Neuronal stem cell (in vitro differentiated cells): Measurements from ENCODE around the gene FBL.
"Not testable (repeated sequence)": the region's sequence is repeated elsewhere in the genome, so short reads cannot be mapped to it uniquely, and the experiment has no call there.

Source experiments
- DNase-seq: peaks from one replicate; pipeline ENCODE4 v3.0.0-alpha.2; 2013; ENCODE audit warnings: low spot score
- H2AFZ ChIP-seq: one replicate; pipeline ENCODE4 v1.6.1; 2013; ENCODE audit warnings: mild to moderate bottlenecking, low read length, inconsistent platforms
- H2AK5ac ChIP-seq: 2 replicates; pipeline ENCODE4 v1.6.1; 2013; ENCODE audit warnings: low read depth, mild to moderate bottlenecking, inconsistent platforms, low read length, moderate library complexity, mixed read lengths
- H2BK120ac ChIP-seq: 2 replicates; pipeline ENCODE4 v1.6.1; 2013; ENCODE audit warnings: low read depth, mild to moderate bottlenecking, inconsistent platforms, low read length, moderate library complexity, mixed read lengths
- H2BK12ac ChIP-seq: one replicate; pipeline ENCODE4 v1.6.1; 2013; ENCODE audit warnings: low read length, inconsistent platforms
- H2BK15ac ChIP-seq: 2 replicates; pipeline ENCODE4 v1.6.1; 2013; ENCODE audit warnings: mild to moderate bottlenecking, low read length, inconsistent platforms, mixed read lengths
- H2BK5ac ChIP-seq: one replicate; pipeline ENCODE4 v1.6.1; 2013; ENCODE audit warnings: inconsistent platforms, mild to moderate bottlenecking, low read length, moderate library complexity
- H3K14ac ChIP-seq: one replicate; pipeline ENCODE4 v1.6.1; 2013; ENCODE audit warnings: low read length, inconsistent platforms
- H3K18ac ChIP-seq: 2 replicates; pipeline ENCODE4 v1.6.1; 2013; ENCODE audit warnings: low read length, inconsistent platforms
- H3K23ac ChIP-seq: 2 replicates; pipeline ENCODE4 v1.6.1; 2013; ENCODE audit warnings: low read depth, mild to moderate bottlenecking, mixed read lengths, low read length, inconsistent platforms; ENCODE audit not compliant: poor library complexity
- H3K27ac ChIP-seq: replicated peaks from 3 replicates; pipeline ENCODE4 v1.5.1; 2013; ENCODE audit warnings: low read length, inconsistent platforms
- H3K27me3 ChIP-seq, 3 experiments: 2 replicates each; pipeline ENCODE4 v1.6.1; 2013; ENCODE audit warnings: low read length in 3 of 3, mild to moderate bottlenecking in 2 of 3, inconsistent platforms in 1 of 3, low read depth in 1 of 3, mixed read lengths in 1 of 3, moderate library complexity in 1 of 3; ENCODE audit not compliant: control insufficient read depth in 3 of 3, insufficient read depth in 3 of 3
- H3K36me3 ChIP-seq, 2 donors: replicated peaks in 1 of 2; 2 replicates each; pipeline ENCODE4 v1.6.1; 2013; ENCODE audit warnings: low read length in 2 of 2; ENCODE audit not compliant: control insufficient read depth in 2 of 2, insufficient read depth in 2 of 2
- H3K4ac ChIP-seq: 2 replicates; pipeline ENCODE4 v1.6.1; 2013; ENCODE audit warnings: inconsistent platforms, mild to moderate bottlenecking, low read length, moderate library complexity
- H3K4me1 ChIP-seq, 2 donors: 1 replicate in 1 of 2; 2 replicates in 1 of 2; pipeline ENCODE4 v1.6.1; 2013; ENCODE audit warnings: low read length in 2 of 2, low read depth in 1 of 2; ENCODE audit not compliant: control insufficient read depth in 2 of 2, insufficient read depth in 1 of 2
- H3K4me2 ChIP-seq: one replicate; pipeline ENCODE4 v1.6.1; 2013; ENCODE audit warnings: mild to moderate bottlenecking, low read length, inconsistent platforms; ENCODE audit not compliant: insufficient read depth, poor library complexity, severe bottlenecking
- H3K4me3 ChIP-seq, 2 donors: 2 replicates each; pipeline ENCODE4 v1.5.1; 2013; ENCODE audit warnings: low read length in 2 of 2, mild to moderate bottlenecking in 2 of 2, inconsistent platforms in 1 of 2, moderate library complexity in 1 of 2
- H3K79me1 ChIP-seq: one replicate; pipeline ENCODE4 v1.6.1; 2013; ENCODE audit warnings: low read depth, mild to moderate bottlenecking, inconsistent platforms, low read length, moderate library complexity
- H3K9ac ChIP-seq: one replicate; pipeline ENCODE4 v1.6.1; 2013; ENCODE audit warnings: mild to moderate bottlenecking, low read depth, low read length, inconsistent platforms; ENCODE audit not compliant: poor library complexity
- H3K9me3 ChIP-seq, 2 donors: replicated peaks in 1 of 2; 2 replicates each; pipeline versions ENCODE3 to v1.6.1; 2013; ENCODE audit warnings: low read length in 2 of 2, mild to moderate bottlenecking in 2 of 2, inconsistent platforms in 1 of 2, low read depth in 1 of 2, mixed read lengths in 1 of 2, moderate library complexity in 1 of 2; ENCODE audit not compliant: control insufficient read depth in 2 of 2, insufficient read depth in 1 of 2
- H4K8ac ChIP-seq: one replicate; pipeline ENCODE4 v1.6.1; 2013; ENCODE audit warnings: low read depth, mild to moderate bottlenecking, inconsistent platforms, low read length, moderate library complexity
- H4K91ac ChIP-seq: one replicate; pipeline ENCODE4 v1.6.1; 2013; ENCODE audit warnings: low read length, low read depth, mild to moderate bottlenecking, inconsistent platforms; ENCODE audit not compliant: poor library complexity
- WGBS, 2 donors: extraction: QIAGEN DNeasy Blood & Tissue Kit; methylation state at CpG; one replicate each; pipeline ENCODE4 v1.1.7; 2013; ENCODE audit warnings: missing lambda C conversion rate in 2 of 2, mixed read lengths in 1 of 2; ENCODE audit not compliant: insufficient read length in 2 of 2, insufficient replicate concordance in 1 of 2; ENCODE audit errors: extremely low coverage in 2 of 2; 5-methylcytosine and 5-hydroxymethylcytosine counted together

The FBL gene

GRCh38 chr19:39889872-39890754 lies 43.9 kb upstream of the FBL start:
- not testable (repeated sequence) for H2BK120ac ChIP-seq, H4K8ac ChIP-seq, H2BK5ac ChIP-seq, H3K4ac ChIP-seq, H3K4me2 ChIP-seq, H3K36me3 ChIP-seq, H3K4me3 ChIP-seq, H2AK5ac ChIP-seq, H3K79me1 ChIP-seq, DNase-seq, H3K4me1 ChIP-seq, H4K91ac ChIP-seq, H3K23ac ChIP-seq, H2BK12ac ChIP-seq, H3K27me3 ChIP-seq, H3K14ac ChIP-seq, H3K9me3 ChIP-seq, H3K27ac ChIP-seq, H2BK15ac ChIP-seq, H2AFZ ChIP-seq
- no CpG with 5 or more reads among the region's 20 CpGs for WGBS, 2 donors
- peak overlapping the region; percentile 14 for H3K9ac ChIP-seq
- H3K18ac ChIP-seq, result peak overlapping the region; percentile 0

GRCh38 chr19:39887456-39887951 lies 41.3 kb upstream of the FBL start:
- H2BK15ac ChIP-seq, H3K4me1 ChIP-seq, H3K79me1 ChIP-seq, H3K4ac ChIP-seq, H4K8ac ChIP-seq, H3K4me2 ChIP-seq, H2BK120ac ChIP-seq, H3K9ac ChIP-seq, H2BK12ac ChIP-seq, H3K4me3 ChIP-seq, H3K23ac ChIP-seq, H2BK5ac ChIP-seq, H3K9me3 ChIP-seq, H3K36me3 ChIP-seq, H3K27me3 ChIP-seq, H3K27ac ChIP-seq, H3K18ac ChIP-seq, H2AFZ ChIP-seq, H4K91ac ChIP-seq, H3K14ac ChIP-seq, DNase-seq, H2AK5ac ChIP-seq: not testable (repeated sequence)
- WGBS, 2 donors, result no CpG with 5 or more reads among the region's 3 CpGs

GRCh38 chr19:39885821-39886554 lies 39.8 kb upstream of the FBL start:
- not testable (repeated sequence) for H2BK5ac ChIP-seq, H4K91ac ChIP-seq, H2BK15ac ChIP-seq, H2AK5ac ChIP-seq, H3K79me1 ChIP-seq, H2BK12ac ChIP-seq, H2AFZ ChIP-seq, H3K4me3 ChIP-seq, H3K4me1 ChIP-seq, H2BK120ac ChIP-seq, DNase-seq, H3K18ac ChIP-seq, H3K4me2 ChIP-seq, H3K4ac ChIP-seq, H3K36me3 ChIP-seq, H3K9ac ChIP-seq, H3K27ac ChIP-seq, H3K14ac ChIP-seq, H3K27me3 ChIP-seq, H3K9me3 ChIP-seq, H3K23ac ChIP-seq
- no CpG with 5 or more reads among the region's 30 CpGs for WGBS, 2 donors
- peak overlapping the region; percentile 17 for H4K8ac ChIP-seq

GRCh38 chr19:39884721-39885120 lies 38.5 kb upstream of the FBL start:
- H3K27me3 ChIP-seq, H2AFZ ChIP-seq, H2AK5ac ChIP-seq, H4K91ac ChIP-seq, H3K9ac ChIP-seq, H3K4me3 ChIP-seq, H3K18ac ChIP-seq, H2BK12ac ChIP-seq, H3K4ac ChIP-seq, H2BK5ac ChIP-seq, H4K8ac ChIP-seq, H3K27ac ChIP-seq, H3K14ac ChIP-seq, H3K23ac ChIP-seq, H3K4me1 ChIP-seq, H2BK15ac ChIP-seq, H2BK120ac ChIP-seq, H3K4me2 ChIP-seq, DNase-seq, H3K9me3 ChIP-seq, H3K36me3 ChIP-seq, H3K79me1 ChIP-seq: not testable (repeated sequence)
- no CpG with 5 or more reads among the region's 9 CpGs for WGBS, 2 donors
